ENCODE measurements around the gene OR10A5.
"Not testable (repeated sequence)": the region's sequence is repeated elsewhere in the genome, so short reads cannot be mapped to it uniquely, and the experiment has no call there.

OR10A5 gene, protein sequence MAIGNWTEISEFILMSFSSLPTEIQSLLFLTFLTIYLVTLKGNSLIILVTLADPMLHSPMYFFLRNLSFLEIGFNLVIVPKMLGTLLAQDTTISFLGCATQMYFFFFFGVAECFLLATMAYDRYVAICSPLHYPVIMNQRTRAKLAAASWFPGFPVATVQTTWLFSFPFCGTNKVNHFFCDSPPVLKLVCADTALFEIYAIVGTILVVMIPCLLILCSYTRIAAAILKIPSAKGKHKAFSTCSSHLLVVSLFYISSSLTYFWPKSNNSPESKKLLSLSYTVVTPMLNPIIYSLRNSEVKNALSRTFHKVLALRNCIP

DNA sequence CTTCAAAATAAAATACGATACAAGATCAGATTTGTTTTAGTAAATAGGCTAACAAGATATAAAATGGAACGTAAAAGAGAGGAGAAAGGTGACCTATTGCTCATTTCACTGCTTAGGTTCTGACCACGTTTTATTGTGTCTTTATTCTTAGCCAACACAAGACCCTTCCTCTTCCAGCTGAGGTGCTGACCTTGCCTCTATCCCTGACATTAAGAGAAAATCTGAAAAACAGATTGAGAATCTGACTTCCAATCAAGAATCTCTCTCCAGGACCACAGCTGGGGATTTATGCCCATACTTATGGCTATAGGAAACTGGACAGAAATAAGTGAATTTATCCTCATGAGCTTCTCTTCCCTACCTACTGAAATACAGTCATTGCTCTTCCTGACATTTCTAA lies at the start of gene OR10A5:
Gene OR10A5, plus strand, starts transcription at position 301 of the 400 bp plus-strand sequence. Its CDS starts 0 bp downstream, at position 301.
- DNase-seq, result no peak

DNA sequence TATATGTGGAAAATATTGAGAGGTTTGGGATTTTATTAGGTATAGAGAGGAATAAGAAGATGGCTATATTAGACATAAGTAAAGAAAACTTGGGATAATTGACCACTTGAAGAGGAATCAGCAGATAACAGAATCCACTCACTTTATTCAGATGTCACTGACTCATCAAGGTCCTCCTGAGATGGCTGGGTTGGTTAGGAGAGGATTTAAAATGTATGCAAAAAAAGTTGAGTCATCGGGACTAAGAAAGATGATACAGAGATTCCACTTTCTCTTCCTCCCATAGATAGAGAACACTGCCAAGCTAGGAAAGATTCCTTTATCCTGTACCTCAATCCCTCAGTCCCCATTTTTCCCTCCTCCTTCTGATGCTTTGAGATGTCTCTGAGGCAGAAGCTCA lies 46.1 kb upstream of the OR10A5 start, which contains the start of gene OR6A2:
Gene OR6A2, minus strand, starts transcription at position 288 of the 400 bp plus-strand sequence. CDS start 3,981 bp downstream, outside the sequence.
- DNase-seq, result no peak

DNA sequence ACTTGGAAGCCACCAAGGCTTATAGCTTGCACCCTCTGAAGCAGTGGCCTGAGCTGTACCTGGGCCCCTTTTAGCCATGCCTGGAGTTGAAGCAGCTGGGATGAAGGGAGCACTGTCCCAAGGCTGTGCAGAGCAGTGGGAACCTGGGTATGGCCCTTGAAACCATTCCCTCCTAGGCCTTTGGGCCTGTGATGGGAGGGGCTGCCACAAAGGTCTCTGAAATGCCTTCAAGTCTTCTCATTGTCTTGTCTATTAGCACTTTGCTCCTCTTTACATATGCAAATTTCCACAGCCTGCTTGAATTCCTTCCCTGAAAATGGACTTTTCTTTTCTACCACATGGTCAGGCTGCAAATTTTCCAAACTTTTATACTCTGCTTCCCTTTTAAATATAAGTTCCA lies 44.4 kb upstream of the OR10A5 start:
- not testable (repeated sequence) for DNase-seq

DNA sequence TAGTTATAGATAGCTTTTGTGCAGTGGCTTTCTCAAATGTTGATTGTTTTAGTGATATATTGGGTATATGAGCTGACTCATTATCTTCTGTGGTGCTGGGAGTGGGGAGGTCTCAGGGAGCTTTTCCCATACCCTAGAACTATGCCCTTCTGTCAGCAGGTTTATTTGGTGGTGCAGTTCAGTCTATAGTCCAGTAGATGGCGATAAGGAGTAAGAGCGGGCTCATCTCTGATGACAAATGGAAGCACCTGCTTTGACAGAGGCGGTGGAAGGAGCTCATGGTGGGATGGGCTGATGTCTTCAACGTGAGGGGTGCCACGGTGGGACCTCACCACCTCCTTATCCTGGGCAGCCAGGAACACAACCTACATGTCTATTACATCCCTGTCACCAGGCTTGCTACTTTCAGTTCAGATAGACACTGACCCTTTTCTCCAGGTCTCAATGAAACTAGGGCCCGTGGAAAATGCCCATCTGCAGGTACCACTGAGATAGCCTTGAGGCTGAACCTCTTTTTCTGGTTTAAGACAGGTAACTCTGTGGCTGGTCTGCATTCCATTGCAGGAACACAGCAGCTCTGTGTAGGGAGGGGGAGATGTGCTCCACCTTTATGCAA lies 33.0 kb upstream of the OR10A5 start:
- DNase-seq, result peak; percentile 21

DNA sequence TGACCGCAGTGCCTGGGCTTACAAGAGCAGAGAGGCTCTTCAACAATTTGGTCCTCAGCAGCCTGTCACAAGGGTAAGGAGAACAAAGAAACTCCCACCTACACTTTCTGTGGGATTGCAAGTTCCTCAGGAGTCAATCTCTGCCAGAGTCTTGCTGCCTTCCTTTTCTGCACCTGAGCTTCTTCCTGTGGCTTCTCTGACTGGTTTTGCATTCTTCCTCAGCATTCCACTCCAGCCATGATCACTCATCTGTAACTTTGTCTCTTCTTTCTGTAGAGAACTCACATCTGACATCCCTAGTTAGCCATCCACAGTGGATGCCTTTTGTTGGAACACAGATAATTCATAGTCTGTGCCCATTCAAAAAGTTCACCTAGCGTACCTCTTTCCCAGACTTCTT lies 31.8 kb upstream of the OR10A5 start:
- DNase-seq, result no peak

DNA sequence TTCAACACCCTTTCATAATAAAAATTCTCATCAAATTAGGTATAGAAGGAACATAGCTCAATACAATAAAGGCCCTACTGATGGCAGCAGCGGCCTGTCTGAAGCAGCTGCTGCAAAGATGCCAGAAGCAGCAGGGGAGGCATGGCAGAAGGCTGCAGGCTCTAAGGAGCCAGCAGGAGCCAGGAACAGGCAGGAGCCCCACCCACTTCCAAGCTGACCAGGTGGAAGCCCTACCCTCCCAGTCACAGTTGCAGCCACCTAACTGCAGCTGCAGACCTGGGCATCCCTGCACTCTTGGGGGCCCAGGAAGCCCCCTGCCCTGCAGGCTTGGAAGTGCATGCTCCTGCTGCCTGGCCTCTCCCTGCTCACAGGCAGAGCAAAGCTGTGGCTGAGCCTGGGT lies 27.8 kb upstream of the OR10A5 start:
- DNase-seq, result no peak

DNA sequence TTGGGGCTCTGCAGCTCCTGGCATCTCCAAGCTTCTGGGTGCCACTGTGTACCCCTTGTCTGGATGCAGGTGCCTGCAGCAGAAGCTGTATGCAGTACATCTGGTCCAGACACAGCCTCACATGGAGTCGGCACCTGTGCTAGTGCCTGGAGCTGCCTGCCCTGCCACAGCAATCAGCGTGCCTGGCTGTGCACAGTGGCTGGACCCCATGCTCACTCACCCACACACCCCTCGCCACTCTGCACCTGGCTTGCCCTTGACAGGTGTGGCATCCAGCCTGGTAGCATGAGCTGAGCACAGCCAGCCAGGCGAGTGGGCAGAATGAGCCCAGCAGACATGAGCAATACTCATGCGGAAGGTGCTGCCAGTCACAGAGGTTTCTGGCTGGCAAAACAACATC lies 26.5 kb upstream of the OR10A5 start:
- no peak for DNase-seq

DNA sequence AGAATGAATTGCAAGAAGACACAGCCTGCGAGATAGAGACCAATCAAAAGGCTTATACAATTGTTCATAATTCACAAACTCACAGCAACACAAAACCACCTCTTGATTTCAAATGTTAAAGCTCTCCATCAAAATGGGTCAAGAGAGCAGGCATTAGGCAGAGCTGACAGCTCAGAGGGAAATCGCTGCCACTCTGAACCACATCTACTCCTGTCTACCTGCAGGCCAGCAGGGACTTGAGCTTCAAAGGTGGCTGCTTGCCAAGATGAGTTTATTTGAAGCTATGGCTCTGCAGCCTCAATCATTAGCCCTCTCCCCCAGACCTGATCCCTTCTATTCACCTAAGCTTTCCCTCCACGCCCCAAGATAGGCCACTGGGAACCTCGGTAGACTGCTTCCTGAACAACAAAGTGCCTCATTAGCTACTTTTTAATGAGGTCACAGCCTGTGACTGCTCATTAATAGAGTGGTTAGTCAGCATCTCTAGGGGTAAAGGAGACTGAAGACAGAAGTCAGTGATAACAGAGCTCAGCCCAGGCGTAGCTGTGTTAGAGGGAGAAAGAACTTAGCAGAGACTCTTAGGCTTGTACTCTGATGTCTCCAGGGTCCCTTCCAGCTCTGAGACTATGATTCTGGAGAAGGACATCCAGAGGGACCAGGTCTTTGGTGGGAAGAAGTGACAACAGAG lies 21.2 kb upstream of the OR10A5 start:
- no peak for DNase-seq

DNA sequence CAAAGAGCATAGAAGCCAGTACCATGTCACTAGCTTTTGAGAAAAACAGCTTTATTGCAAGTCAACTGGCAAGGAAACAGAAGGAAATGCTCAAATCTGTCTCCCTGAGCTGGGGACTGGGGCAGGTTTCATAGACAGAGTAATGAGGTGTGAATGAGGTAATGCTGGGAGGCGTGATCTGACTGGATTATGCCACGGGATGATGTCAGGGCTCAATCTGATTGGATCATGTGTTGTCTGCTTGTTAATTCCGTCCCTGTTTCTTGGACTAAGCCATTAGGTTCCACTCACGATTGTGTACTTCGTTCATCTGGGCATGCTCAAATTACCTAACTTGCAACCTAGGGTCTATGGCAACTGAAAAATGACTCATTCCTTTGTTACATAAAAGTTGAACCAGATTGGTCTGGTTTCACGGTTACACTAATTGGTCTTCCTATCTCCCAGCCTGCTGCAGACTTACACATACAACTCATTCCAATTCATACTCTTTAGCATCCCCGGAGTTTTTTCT lies 20.2 kb upstream of the OR10A5 start:
- DNase-seq, result no peak

DNA sequence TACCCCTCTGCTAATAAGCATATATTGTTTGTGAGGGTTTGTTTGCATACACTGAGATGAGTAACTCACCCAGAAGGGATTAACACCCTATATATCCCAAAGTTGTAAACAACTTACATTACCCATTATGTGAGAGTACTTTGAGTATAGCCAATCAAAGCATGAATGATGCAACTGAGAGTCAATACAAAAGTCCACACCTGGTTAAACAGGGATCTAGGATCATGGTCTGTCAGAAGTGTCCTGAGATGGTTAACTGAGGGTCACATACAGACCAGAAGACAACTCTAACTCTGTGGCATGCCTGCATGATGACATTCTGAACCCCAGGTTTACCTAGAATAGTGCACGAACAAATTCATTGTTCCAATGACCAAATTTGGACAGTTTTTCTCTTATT lies 17.4 kb upstream of the OR10A5 start:
- no peak for DNase-seq

DNA sequence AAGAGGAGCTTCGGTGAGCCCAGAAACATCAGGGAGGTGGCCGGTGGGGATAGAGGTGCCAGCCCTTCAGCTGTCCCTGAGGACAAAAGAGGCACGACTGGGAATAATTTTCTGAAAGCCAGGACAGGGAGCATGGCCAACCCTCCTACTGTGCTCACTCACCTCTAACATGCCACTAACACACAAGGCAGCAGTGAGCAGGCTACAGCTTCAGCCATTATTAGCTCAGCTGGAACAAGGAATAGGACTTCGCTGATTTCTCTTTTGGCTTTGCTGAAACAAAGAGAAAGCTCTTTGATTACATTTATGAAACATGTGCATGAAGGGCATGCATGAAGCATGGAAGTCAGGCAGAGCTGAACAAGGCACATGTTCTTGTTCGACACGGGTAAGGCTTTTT lies 12.1 kb upstream of the OR10A5 start:
- DNase-seq, result no peak

DNA sequence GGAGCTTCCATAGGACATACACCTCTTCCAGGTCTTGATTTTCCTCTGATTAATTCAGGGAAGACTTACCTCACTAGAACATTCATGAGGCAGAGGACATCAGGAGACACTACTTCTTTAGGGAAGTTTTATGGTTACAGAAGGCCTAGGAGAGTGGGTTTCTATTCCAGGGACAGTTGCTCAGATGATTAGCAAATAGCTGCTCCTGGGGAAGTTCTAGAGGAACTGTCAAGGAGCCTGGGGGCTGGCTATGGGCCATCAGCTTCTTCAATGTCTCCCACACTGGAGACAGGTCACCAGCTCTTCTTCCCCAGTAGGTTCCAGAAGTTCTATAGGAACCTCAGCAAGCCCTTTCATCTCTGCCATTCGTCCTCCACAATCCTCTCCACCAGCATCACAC lies 11.5 kb upstream of the OR10A5 start:
- DNase-seq, result no peak

DNA sequence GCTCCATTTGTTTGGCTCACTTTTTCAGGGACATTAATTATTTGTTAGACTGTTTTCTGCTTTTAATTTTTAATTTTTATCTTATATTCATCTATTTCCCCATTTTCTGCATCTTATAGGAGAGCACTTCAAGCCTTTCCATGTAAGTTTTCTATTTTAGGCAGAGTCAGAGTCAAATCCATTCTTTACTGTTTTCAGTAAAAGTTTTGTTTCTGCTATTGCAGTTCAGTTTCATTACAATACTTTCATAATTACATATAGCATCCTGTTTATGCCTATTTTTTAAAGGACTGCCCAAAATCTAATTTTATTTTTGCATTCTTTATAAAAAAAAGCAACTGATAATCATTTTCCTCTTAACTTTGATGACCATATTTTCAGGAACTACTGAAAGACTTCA lies 3.8 kb upstream of the OR10A5 start:
- no peak for DNase-seq

DNA sequence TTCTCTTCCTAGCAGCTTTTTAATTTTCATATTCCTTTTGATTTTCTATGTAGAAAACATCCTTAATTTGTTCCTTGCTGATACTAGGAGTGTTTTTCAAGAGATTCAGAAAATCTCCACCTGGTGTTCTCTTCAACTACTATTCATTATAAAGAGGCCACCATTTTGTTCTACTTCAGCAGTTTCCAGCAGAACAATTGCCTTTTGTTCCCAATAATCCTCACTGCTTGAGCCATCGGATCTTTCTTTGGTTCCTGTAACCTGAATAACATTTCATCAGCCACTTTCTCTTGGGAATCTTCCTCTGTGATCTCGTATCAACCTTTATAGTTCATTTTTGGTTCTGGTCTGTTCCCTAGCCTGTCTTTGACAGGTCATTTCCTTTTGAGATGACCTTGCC lies 1.8 kb upstream of the OR10A5 start:
- DNase-seq, result no peak

DNA sequence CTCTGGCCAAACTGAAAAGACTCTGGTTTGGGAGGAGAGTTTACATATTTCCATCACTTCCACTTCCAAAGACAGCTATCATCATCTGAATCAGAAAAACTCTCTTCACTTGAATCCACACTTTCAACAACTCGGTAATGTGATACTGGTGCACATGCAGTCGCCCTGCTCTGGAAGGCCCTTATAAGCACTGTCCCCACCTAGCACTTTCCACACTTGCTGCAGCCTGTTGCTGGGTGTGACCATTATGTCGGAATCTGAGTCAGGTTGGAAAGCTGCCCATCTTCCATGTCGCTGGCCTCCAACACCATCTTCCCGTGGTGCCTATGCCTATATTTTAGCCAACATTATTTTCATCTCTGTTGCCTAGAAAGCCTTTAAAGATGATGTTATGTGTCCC lies 1.1 kb upstream of the OR10A5 start:
- no peak for DNase-seq

DNA sequence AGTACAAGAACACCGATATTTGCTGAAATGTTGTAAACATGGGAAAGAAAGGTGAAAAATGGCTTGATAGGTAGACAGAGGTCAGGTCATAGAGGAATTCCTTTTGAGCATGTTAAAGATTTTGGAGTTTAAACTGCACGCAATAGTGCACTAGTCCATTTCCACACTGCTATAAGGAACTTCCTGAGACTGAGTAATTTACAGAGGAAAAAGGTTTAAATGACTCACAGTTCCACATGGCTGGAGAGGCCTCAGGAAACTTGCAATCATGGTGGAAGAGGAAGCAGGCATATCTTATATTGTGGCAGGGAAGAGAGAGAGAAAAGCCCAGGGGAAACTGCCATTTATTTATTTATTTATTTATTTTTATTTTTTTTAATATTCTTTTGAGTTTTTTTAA lies 5.0 kb downstream of the OR10A5 start:
- no peak for DNase-seq

DNA sequence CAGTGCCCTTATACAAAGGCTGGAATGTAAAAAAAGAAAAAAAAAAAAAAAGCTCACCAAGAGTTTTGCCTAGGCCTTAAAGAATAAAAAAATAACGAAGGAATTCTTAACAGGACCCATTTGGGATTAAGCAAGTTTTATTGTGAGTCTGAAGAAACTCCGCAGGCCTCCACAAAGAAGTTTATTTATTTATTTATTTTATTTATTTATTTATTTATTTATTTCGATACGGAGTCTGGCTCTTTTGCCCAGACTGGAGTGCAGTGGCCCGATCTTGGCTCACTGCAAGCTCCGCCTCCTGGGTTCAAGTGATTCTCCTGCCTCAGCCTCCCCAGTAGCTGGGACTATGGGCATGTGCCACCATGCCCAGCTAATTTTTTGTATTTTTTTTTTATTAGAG lies 9.3 kb downstream of the OR10A5 start:
- not testable (repeated sequence) for DNase-seq

DNA sequence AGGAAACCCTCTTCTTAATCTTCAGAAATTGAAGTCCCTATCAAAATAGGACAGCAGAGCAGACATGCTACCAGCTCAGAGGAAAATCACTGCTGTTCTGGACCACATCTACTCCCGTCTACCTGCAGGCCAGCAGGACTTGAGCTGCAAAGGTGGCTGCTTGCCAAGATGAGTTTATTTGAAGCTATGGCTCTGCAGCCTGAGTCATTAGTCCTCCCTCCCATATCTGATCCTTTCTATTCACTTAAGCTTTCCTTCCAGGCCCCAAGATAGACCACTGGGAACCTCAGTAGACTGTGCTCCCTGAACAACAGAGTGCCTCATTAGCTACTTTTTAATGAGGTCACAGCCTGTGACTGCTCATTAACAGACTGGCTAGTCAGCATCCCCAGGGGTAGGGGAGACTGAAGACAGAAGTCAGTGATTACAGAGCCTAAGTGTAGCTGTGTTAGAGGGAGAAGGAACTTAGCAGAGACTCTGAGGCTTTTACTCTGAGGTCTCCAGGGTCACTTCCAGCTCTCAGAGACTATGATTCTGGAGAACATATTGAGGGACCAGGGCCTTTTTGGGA lies 10.6 kb downstream of the OR10A5 start:
- no peak for DNase-seq

DNA sequence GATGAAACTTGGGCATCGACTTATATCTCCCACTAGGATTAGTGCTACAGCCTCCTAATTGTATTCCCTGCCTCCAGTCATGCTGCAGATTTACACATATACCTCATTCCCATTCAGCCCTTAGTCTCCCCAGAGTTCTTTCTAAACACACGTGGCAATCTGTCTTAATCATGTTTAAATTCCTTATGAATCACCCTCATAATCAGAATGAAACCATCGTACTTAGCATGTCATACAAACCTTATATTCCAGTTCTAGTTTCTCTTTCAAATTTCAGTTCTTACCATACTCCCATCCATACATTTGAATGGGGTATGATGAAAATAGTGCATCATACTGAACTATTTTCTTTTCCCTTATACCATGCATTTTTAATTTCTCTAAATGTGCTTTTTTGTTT lies 11.4 kb downstream of the OR10A5 start:
- no peak for DNase-seq

DNA sequence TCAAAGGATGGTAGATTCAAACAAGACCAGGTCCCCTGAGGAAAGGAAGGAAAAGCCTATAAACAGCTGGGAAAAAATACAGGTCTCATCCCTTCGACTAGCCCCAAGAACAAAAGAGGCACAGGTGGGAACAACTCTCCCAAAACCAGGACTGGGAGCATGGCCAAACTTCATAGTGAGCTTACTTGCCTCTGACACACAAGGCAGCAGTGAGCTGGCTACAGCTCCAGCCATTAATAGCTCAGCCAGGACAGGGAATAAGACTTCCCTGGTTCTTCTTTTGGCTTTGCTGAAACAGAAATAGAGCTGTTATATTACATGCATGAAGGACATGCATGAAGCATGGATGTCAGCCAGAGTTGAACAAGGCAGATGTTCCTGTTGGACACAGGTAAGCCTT lies 17.5 kb downstream of the OR10A5 start, which contains the start of gene OR10A2:
Gene OR10A2, plus strand, starts transcription at position 97 of the 400 bp plus-strand sequence. CDS start 6,698 bp downstream, outside the sequence.
- DNase-seq, result no peak

DNA sequence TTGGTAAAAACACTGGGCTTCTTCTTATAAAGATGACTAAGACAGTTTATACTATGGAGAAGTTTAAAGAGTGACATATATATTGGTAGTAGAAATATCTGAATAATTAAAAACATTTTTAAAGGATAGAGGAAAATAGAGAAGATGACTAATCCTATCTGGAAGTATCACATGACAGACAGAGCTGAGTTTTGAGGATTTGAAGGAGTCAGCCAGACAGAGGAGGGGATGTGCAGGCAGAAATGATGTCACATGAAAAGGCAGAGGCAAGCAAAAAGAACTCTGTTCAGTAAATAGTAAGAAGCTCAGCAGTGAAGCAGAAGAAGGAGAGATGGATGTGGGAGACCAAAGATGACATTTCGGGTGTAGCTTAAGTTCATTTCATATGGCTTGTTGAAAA lies 19.0 kb downstream of the OR10A5 start:
- DNase-seq, result no peak

DNA sequence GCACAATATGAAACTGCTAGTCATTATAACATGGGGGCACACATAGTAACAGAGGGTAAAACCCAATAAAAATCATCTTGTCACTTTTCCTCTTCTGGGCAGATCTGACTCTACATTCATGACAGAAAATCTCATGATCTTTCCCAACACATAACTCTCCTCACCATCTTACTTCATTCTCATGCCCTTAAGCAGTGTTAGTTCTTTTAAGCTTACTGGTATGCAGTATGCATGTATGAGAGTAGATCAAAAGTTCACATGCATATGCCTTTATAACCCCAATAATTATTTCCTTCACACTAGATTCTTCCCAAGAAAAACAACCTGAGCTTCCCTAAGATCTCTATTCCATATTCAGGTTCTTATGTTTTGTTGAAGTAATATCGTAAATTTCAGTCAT lies 25.8 kb downstream of the OR10A5 start:
- no peak for DNase-seq

DNA sequence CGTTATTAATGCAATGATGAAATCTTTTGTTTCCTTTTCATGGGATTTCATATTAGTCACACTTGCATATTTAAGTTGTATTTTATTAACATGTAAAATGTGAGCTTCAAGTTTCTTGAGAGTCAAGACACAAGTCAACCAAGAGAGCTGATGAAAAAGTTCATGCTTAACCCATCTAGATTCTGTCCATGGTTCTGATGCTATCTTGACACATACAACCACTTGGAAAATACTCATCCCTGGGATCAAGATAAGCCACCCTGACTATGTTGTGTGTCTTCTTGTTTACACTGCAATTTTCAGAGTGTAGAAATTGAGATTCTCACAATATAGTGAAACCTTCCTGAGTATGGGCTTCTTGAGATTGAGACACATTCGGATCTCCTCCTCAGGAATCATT lies 30.3 kb downstream of the OR10A5 start:
- DNase-seq, result no peak

All from CD4-positive, alpha-beta T cell treated with Interleukin-15 for 1 hour (primary cell).